C4-2B (cell line): ENCODE measurements around the gene TOR2A.

ENCODE experiments used
- CTCF ChIP-seq: fragments of 450-650 bp; conservative IDR thresholded peaks from 2 replicates; pipeline ENCODE4 v1.5.1; 2017; ENCODE audit warnings: mild to moderate bottlenecking
- ZFX ChIP-seq: fragments of 450-650 bp; IDR thresholded peaks from 2 replicates; pipeline ENCODE4 v1.6.1; 2017

GRCh38 chr9:127741831-127742434 lies 6.8 kb upstream of the TOR2A start:
- no peak for TF ChIP-seq ZFX
- TF ChIP-seq CTCF, result no peak
